NCI-H146 treated with DMSO at 0.1 percent for 48 hours (cell line): ENCODE data around the gene COQ3.

Experiments used
- DNase-seq: peaks from one replicate; lab custom pipeline; 2025; ENCODE audit not compliant: unreplicated experiment; lab: John Stamatoyannopoulos, UW

COQ3 gene

GRCh38 chr6:99334526-99335127 is 59.4 kb downstream of the COQ3 start:
- peak; percentile 56 for DNase-seq

- DNase-seq = no peak
Observed at GRCh38 chr6:99333068-99333467, 60.9 kb downstream of the COQ3 start.

DNA sequence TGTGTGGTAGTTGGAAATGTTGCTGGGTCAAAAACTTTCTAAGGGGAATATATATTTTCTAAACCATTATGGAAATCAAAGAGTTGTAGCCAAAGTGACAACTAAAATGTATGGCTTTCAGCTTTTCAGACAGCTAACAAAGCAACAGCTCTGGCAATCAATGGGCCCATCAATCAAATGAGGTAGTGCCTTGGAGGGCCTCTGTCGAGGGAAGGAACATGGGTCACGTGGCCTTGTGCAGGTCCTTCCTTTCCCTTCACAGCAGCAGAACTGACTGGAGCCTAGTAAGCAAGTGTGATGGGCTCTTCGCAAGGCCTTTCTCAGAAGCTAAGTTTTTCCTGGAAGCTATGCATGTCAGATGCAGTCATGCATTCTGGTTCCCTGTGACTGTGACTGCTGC is 62.5 kb downstream of the COQ3 start:
- no peak for DNase-seq

GRCh38 chr6:99330159-99330558 is 63.8 kb downstream of the COQ3 start:
- DNase-seq = peak; percentile 3

DNA sequence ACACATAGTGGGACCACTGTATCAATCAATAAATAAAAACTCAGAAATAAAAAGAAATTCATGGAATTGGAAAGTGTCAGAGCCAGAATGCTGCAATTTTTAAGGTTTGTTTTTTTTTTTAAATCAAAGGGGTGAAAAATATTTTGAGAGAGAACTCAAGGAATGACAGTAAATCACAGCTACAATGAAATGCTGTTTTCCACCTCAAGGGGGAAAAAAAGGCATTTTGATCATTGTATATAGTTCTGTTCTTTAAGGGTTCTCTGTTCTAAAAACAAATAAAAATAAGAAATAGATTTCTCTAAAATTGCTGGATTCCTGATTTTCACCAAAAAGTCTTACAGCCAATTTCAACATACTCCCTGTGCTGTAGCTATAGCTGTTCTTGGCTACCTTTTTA is 69.0 kb downstream of the COQ3 start:
- no peak for DNase-seq
